ENCODE results near the gene ZNRF1.
A peak's percentile ranks its signal among the peaks of the same experiment; 100 is the strongest.
"Not testable (repeated sequence)": the region's sequence is repeated elsewhere in the genome, so short reads cannot be mapped to it uniquely, and the experiment has no call there.

Gene ZNRF1

DNA sequence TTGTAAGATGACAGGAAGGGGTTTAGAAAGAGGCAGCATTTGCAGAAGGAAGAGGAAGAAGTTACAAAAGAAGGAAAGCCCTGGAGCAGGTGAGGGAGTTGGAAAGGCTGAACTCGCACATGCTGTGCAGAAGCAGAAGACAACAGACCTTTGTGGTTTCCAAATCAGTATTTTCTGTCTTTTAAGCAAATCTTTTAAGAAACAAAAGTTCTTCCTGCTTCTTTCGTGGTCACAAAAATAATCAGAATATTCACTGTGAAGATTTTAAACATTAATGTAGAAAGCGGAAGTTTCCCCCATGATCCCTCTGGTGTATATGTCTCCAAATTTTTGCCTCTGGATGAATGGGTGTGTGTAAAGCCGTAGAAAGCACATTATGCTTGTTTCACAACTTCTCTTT is 25.8 kb downstream of the ZNRF1 start:
- Mint-ChIP-seq H3K27me3 (peaks cover 0 to 7% of the 10 kb centered on the region in 2 donors), H3K27ac (no peak overlapping the region), H3K4me3 (no peak overlapping the region), H3K9me3 (peaks cover 3 to 10% of the 10 kb centered on the region in 2 donors), H3K4me1 (ENCODE audit: low read depth in 2 of 2) (peaks cover 2 to 9% of the 10 kb centered on the region in 2 donors), H3K36me3 (ENCODE audit: insufficient read depth) (no peaks in the 10 kb centered on the region)
- no peak for DNase-seq
- ATAC-seq (replicated peaks), result no peak

DNA sequence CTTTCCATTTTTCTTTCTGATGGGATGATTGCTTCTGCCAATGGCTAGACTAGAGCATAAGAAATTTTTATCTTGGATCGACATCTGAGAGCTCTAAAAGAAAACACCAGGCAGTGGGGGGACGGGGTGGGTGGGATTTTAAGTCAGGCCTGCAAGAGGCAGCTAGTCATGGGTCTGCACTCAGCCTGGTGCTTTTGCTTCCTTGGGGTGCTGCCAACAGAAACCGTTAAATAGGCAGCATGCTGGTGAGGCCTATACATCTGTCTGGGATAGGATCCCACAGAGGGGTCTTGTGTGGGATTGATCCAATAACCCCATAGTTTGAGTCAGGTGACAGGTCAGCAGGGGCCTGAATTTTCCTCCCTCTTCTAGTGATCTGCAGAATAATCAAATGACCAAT is 26.9 kb downstream of the ZNRF1 start:
- no peak overlapping the region for H3K4me3 Mint-ChIP-seq
- H3K4me1 Mint-ChIP-seq (ENCODE audit: low read depth in 2 of 2), result peaks cover 2 to 6% of the 10 kb centered on the region in 2 donors
- no peak overlapping the region for H3K27ac Mint-ChIP-seq
- DNase-seq (no peak), ATAC-seq (replicated peaks) (no peak)
- H3K9me3 Mint-ChIP-seq, result peaks cover 3 to 10% of the 10 kb centered on the region in 2 donors
- H3K36me3 Mint-ChIP-seq (ENCODE audit: insufficient read depth), result no peaks in the 10 kb centered on the region
- peaks cover 0 to 7% of the 10 kb centered on the region in 2 donors for H3K27me3 Mint-ChIP-seq

DNA sequence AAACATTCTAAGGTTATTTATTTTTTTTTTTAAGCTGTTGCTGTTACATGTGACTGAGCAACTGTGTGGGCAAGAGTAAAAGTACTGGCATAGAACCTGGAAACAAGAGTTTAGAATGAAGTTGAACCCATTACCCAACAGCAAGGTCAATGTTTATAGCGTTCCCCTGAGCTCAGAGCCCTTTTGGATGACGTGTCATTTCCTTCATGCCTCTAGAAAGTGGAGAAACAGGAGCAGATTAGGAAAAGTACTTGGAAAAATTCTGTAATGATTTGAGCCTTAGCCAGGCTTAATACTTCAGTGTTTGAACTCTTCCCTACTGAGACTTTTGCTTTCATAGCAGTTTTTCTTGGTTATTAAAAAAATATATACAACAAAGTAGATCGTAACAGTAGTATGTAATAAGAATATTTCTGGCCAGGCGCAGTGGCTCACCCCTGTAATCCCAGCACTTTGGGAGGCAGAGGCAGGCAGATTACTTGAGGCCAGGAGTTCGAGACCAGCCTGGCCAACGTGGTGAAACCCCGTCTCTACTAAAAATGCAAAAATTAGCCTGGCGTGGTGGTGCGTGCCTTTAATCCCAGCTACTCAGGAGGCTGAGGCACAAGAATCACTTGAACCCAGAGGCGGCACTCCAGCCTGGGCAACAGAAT is 27.5 kb downstream of the ZNRF1 start:
- H3K4me3 Mint-ChIP-seq; H3K27me3 Mint-ChIP-seq; H3K9me3 Mint-ChIP-seq; ATAC-seq (replicated peaks); H3K27ac Mint-ChIP-seq; DNase-seq; H3K36me3 Mint-ChIP-seq (ENCODE audit: insufficient read depth); H3K4me1 Mint-ChIP-seq (ENCODE audit: low read depth in 2 of 2): not testable (repeated sequence)

DNA sequence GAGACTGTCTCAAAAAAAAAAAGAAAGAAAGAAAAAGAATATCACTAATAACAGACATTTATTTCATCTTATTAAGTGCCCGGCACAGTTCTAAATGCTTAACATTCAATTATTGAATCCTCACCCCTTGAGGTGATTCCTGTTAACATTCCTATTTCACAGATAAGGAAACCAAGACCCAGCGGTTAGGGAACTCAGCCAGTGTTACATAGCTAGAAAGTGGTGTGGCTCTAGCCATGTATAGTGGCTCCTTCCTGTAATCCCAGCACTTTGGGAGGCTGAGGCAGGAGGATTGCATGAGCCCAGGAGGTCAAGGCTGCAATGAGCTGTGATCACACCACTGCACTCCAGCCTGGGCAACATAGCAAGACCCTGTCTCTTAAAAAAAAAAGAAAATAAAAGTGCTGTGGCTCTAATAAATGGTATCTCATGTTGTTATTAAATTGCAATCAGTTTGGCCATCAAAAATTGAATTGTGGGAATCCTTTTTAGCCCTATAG is 28.1 kb downstream of the ZNRF1 start:
- Mint-ChIP-seq H3K9me3 (peaks cover 0 to 2% of the 10 kb centered on the region in 2 donors), H3K27ac (no peak overlapping the region), H3K4me3 (no peak overlapping the region), H3K4me1 (ENCODE audit: low read depth in 2 of 2) (peaks cover 0 to 2% of the 10 kb centered on the region in 2 donors), H3K27me3 (no peaks in the 10 kb centered on the region), H3K36me3 (ENCODE audit: insufficient read depth) (no peaks in the 10 kb centered on the region)
- no peak for DNase-seq
- no peak for ATAC-seq (replicated peaks)

DNA sequence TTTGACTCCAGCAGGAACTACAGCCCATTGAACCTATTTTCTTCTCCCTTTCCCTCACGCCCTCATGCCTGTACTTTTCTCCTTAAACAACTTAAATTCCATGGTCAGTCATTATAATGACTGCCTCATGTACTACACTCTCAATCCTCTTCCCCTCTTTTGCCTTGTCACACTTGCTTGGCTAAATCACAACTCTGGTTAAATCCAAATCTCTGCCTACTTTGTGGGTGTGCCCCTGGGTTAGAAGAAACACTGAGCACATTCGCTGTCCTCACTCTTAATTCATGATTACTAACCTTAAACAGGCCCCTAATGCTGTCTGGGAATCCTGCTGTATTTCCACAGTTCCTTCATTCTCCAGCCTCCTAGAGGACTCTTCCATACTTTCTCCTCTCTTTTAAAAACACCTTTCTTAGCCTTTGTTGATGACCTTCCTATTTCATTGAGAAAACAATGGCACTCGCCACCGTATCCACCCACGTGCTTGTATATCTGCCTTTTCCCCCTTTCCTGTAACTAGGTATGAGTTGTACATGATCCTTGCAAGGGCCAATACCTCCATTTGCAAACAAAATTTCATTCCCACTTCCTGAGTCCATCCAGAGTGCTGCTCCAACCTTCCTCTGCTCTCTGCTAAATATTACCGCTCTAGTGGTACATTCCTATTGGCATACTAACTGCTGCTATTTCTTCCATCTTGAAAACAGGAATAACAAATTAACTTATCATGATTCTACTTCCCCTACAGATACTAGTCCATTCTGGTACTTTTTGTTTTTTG is 28.9 kb downstream of the ZNRF1 start:
- no peaks in the 10 kb centered on the region for H3K9me3 Mint-ChIP-seq
- H3K27ac Mint-ChIP-seq, result no peak overlapping the region
- ATAC-seq (replicated peaks) (no peak), DNase-seq (no peak)
- no peaks in the 10 kb centered on the region for H3K36me3 Mint-ChIP-seq (ENCODE audit: insufficient read depth)
- H3K4me1 Mint-ChIP-seq (ENCODE audit: low read depth in 2 of 2), result peaks cover 0 to 2% of the 10 kb centered on the region in 2 donors
- no peak overlapping the region for H3K4me3 Mint-ChIP-seq
- no peaks in the 10 kb centered on the region for H3K27me3 Mint-ChIP-seq

DNA sequence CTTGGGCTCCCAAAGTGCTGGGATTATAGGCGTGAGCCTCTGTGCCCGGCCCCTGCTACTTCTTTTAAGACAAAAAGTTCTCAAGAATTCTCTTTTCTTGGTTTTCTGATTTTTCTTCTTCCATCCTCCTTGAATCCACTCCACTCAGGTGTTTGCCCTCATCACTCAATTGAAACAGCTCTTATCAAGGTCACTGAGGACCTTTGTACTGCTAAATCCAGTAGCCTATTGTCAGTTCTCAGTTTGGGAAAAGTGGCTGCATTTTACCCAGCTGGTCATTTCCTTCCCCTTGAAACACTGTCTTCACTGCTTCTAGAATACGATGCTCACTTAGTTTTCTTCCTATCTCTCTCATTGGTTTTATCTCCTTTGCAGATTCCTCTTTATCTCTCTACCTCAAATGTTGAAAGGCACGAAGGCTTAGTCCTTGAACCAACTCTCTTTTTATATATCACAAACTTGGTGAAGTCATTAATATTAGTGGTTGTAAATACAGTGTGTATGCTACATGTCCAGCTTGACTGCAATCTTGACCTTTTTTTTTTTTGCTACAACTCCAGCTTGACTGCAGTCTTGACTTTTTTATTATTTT is 29.8 kb downstream of the ZNRF1 start:
- no peak overlapping the region for H3K4me3 Mint-ChIP-seq
- DNase-seq (no peak), ATAC-seq (replicated peaks) (no peak)
- H3K36me3 Mint-ChIP-seq (ENCODE audit: insufficient read depth), result no peaks in the 10 kb centered on the region
- H3K27ac Mint-ChIP-seq, result no peak overlapping the region
- no peaks in the 10 kb centered on the region for H3K27me3 Mint-ChIP-seq
- peaks cover 0 to 2% of the 10 kb centered on the region in 2 donors for H3K4me1 Mint-ChIP-seq (ENCODE audit: low read depth in 2 of 2)
- no peaks in the 10 kb centered on the region for H3K9me3 Mint-ChIP-seq

DNA sequence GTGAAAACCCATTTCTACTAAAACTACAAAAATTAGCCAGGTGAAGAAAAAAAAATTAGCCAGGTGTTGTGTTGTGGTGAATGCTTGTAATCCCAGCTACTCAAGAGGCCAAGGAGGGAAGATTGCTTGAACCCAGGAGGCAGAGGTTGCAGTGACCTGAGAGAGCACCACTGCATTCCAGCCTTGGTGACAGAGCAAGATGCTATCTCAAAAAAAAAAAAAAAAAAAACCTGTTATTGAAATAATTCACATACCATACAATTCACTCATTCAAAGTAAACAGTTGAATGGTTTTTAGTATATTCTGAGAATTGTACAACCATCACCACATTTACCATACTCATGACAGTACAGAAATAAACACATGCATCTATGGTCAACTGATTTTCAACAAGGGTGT is 31.0 kb downstream of the ZNRF1 start:
- no peak for ATAC-seq (replicated peaks)
- no peak for DNase-seq
- Mint-ChIP-seq H3K9me3 (no peaks in the 10 kb centered on the region), H3K27me3 (no peaks in the 10 kb centered on the region), H3K4me3 (no peak overlapping the region), H3K27ac (no peak overlapping the region), H3K4me1 (ENCODE audit: low read depth in 2 of 2) (no peaks in the 10 kb centered on the region), H3K36me3 (ENCODE audit: insufficient read depth) (no peaks in the 10 kb centered on the region)

DNA sequence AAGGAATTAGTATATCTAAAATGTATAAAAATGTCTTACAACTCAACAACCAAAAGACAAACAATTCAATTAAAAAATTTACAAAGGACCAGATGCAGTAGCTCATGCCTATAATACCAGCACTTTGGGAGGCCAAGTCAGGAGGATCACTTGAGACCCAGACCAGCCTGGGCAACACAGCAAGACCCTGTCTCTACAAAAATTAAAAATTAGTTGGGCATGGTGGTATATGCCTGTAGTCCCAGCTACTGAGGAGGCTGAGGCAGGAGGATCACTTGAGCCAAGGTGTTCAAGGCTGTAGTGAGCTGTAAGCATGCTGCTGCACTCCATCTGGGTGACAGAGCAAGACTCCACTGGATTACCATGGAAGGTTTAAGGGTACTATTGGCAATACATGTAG is 33.8 kb downstream of the ZNRF1 start:
- ATAC-seq (replicated peaks), result no peak

DNA sequence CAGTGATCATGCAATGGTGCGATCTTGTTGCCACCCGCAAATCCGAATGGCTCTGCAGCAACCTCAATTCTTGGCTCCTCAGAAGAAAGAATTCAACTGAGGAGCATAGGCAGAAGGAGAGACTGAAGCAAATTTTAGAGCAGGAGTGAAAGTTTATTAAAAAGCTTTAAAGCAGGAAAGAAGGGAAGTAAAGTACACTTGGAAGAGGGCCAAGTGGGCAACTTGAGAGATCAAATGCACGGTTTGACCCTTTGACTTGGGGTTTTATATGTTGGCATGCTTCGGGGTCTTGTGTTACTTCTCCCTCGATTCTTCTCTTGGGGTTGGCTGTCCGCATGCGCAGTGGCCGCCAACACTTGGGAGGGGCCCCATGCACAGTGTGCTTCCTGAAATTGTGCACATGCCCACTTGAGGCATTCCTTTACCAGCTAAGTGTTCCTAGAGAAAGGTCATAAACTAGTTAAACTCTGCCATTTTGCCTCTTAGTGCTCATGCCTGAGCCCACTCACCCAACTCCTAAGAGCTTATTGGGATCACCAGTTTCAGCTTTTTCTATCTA is 36.7 kb downstream of the ZNRF1 start:
- no peak for ATAC-seq (replicated peaks)
- H3K4me1 Mint-ChIP-seq (ENCODE audit: low read depth in 2 of 2), result no peaks in the 10 kb centered on the region
- H3K27me3 Mint-ChIP-seq, result no peaks in the 10 kb centered on the region
- no peak overlapping the region for H3K4me3 Mint-ChIP-seq
- no peak overlapping the region for H3K27ac Mint-ChIP-seq
- no peak for DNase-seq
- no peaks in the 10 kb centered on the region for H3K9me3 Mint-ChIP-seq
- no peaks in the 10 kb centered on the region for H3K36me3 Mint-ChIP-seq (ENCODE audit: insufficient read depth)

More for the DNA sequence above, 33.8 kb downstream of the ZNRF1 start:
- no peaks in the 10 kb centered on the region for H3K27me3 Mint-ChIP-seq
- H3K9me3 Mint-ChIP-seq, result no peaks in the 10 kb centered on the region
- DNase-seq, result no peak
- no peak overlapping the region for H3K4me3 Mint-ChIP-seq
- H3K27ac Mint-ChIP-seq, result no peak overlapping the region
- H3K36me3 Mint-ChIP-seq (ENCODE audit: insufficient read depth), result no peaks in the 10 kb centered on the region
- H3K4me1 Mint-ChIP-seq (ENCODE audit: low read depth in 2 of 2), result no peaks in the 10 kb centered on the region

DNA sequence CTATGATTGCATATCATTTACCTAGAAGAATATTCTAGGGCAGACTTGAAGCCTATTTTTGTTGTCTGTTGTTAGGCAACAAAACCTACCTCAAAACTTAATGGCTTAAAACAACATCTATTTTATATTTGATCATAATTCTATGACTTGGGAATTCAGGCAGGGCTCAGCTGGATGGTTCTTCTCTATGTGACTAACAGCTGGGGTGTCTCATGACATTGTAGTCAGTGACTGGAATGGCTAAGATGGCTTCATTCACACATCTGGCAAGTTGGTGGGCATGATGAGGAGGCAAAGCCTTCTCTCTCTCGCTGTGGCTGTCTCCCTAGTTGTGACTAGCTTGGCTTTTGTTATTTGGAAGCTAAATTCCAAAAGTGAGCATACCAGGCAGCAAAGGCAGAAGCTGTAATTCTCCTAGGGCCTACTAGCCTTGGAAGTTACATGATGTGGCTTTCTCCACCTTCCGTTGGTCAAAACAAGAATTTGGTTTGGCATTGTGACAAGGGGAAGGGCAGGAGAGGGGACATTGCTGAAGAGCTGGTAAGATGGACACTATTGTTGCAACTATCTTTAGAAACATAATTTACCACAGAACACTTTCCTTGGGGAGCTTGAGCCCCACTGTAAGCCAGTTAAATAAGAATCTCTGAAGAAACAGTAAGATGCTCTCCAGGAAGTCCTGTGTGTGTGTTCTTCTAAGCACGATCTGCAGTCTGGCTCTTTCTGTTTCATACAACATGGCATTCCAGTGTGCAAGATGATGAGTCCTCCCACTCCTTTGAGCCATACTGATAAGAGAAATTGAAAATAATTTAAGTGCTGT is 39.4 kb downstream of the ZNRF1 start:
- H3K27ac Mint-ChIP-seq, result peak overlapping the region in 1 of 2 donors; percentile 25
- DNase-seq, result no peak
- no peak overlapping the region for H3K4me3 Mint-ChIP-seq
- no peak for ATAC-seq (replicated peaks)
- no peaks in the 10 kb centered on the region for H3K4me1 Mint-ChIP-seq (ENCODE audit: low read depth in 2 of 2)
- H3K36me3 Mint-ChIP-seq (ENCODE audit: insufficient read depth), result no peaks in the 10 kb centered on the region
- H3K9me3 Mint-ChIP-seq, result no peaks in the 10 kb centered on the region
- no peaks in the 10 kb centered on the region for H3K27me3 Mint-ChIP-seq

DNA sequence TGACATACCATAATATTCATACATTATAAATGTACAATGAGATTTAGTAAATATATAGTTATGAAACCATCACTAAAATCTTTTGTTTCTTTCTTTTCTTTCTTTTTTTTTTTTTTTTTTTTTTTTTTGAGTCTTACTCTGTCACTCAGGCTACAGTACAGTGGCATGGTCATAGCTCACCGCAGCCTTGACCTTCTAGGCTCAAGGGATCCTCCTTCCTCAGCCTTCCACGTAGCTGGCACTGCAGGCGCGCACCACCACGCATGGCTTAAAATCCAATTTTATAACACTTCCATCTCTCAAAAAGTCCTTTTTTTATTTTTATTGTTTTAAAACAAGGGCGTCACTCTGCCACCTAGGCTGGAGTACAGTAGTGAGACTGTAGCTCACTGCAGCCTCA is 41.1 kb downstream of the ZNRF1 start:
- ATAC-seq (replicated peaks) (no peak), DNase-seq (no peak)
- Mint-ChIP-seq H3K4me3 (no peak overlapping the region), H3K27me3 (no peaks in the 10 kb centered on the region), H3K9me3 (no peaks in the 10 kb centered on the region), H3K4me1 (ENCODE audit: low read depth in 2 of 2) (no peaks in the 10 kb centered on the region), H3K36me3 (ENCODE audit: insufficient read depth) (no peaks in the 10 kb centered on the region), H3K27ac (peak overlapping the region in 1 of 2 donors; percentile 29)

DNA sequence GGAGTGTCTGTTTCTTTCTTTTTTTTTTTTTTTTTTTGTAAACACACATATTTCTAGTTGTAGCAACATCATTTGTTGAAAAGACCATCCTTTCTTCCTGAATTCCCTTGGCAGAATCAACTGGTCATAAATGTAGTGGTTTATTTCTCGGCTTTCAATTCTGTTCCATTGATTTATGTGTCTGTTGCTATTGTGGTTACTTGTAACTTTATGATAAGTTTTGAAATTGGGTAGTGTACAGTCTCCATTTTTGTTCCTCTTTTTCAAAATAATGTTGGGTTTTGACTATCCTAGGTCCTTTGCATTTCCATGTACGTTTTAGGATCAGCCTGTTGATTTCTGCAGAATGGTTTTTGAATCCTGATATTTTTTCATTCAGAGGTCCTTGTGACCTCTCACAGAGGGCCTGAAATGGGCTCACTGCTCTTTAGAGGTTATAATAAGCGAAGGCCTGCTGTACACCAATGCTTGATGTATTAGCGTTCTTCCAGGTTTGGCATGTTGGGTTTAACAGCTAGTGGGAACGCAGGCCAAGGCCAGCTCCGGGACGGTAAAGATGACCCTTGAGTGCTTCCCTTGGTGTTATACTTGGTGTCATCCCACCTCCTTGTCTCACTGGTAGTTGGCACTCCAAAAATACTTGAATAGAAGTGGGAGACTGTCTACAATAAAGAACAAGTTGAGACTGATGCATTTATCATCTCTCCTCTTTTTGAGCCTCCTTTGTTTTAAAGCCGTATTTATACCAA is 43.8 kb downstream of the ZNRF1 start:
- ATAC-seq (replicated peaks) (no peak), DNase-seq (no peak)
- Mint-ChIP-seq H3K4me3 (no peak overlapping the region), H3K4me1 (ENCODE audit: low read depth in 2 of 2) (no peaks in the 10 kb centered on the region), H3K36me3 (ENCODE audit: insufficient read depth) (no peaks in the 10 kb centered on the region), H3K27me3 (no peaks in the 10 kb centered on the region), H3K9me3 (no peaks in the 10 kb centered on the region), H3K27ac (peak overlapping the region in 1 of 2 donors; percentile 52)
